Upper lobe of left lung (tissue), 6 donors: Measurements from ENCODE around the gene LAMC1. TPM values are rescaled to one million over a fixed set of nuclear protein-coding genes. Genes with fewer than 3 reads are reported as not detected.

ENCODE experiments used
- ATAC-seq, 2 donors: fragments of 200-7000 bp; cut with Tn5 transposase; one replicate each; pipeline ENCODE4 v1.9.1; 2022; ENCODE audit warnings: mild to moderate bottlenecking in 2 of 2, moderate library complexity in 2 of 2; ENCODE audit not compliant: low FRiP score in 2 of 2
- DNase-seq, 2 donors: peaks; one replicate each; pipeline ENCODE4 v3.0.0-alpha.2; 2019 to 2020
- H3K27ac ChIP-seq, 4 donors: fragments of 200-600 bp; sonication (generic); one replicate each; pipeline ENCODE4 v1.5.1; 2016 to 2019
- H3K27me3 ChIP-seq, 4 donors: fragments of 200-600 bp; sonication (generic); one replicate each; pipeline ENCODE4 v1.5.1; 2017 to 2019
- H3K36me3 ChIP-seq, 4 donors: fragments of 200-600 bp; sonication (generic); one replicate each; pipeline ENCODE4 v1.5.1; 2016 to 2019
- H3K4me1 ChIP-seq, 4 donors: fragments of 200-600 bp; sonication (generic); one replicate each; pipeline ENCODE4 v1.5.1; 2018 to 2019
- H3K4me3 ChIP-seq, 4 donors: fragments of 200-600 bp; sonication (generic); one replicate each; pipeline ENCODE4 v1.5.1; 2017 to 2019; ENCODE audit warnings: mild to moderate bottlenecking in 2 of 4, moderate library complexity in 1 of 4
- H3K9me3 ChIP-seq, 4 donors: fragments of 200-600 bp; sonication (generic); one replicate each; pipeline ENCODE4 v1.5.1; 2018 to 2019
- CTCF ChIP-seq, 6 experiments: fragments of 450-650 bp in 4 of 6; fragments of 200-600 bp in 2 of 6; sonication (generic) in 2 of 6; IDR thresholded peaks; one replicate each; pipeline ENCODE4 v1.5.1; 2016 to 2019; ENCODE audit warnings: antibody characterized with exemption in 6 of 6
- EP300 ChIP-seq, 4 donors: sonication (generic); formaldehyde crosslinking; IDR thresholded peaks; one replicate each; pipeline ENCODE4 v1.5.1; 2017; ENCODE audit warnings: antibody characterized with exemption in 4 of 4, control low read depth in 2 of 4
- POLR2A ChIP-seq, 4 donors: fragments of 450-650 bp; IDR thresholded peaks; one replicate each; pipeline ENCODE4 v1.5.1; 2016 to 2017; ENCODE audit warnings: antibody characterized with exemption in 4 of 4, mild to moderate bottlenecking in 2 of 4
- POLR2AphosphoS5 ChIP-seq, 2 donors: sonication (generic); formaldehyde crosslinking; IDR thresholded peaks; one replicate each; pipeline ENCODE4 v1.5.1; 2017; ENCODE audit warnings: antibody characterized with exemption in 2 of 2
- WGBS, 2 donors: methylation state at CpG; one replicate each; pipeline ENCODE4 v1.1.5; 2017 to 2018; 5-methylcytosine and 5-hydroxymethylcytosine counted together
- total RNA-seq, 6 donors: library from RNA; depleted of rRNA in 4 of 6; stranded (reverse); fragments of >200 nt in 4 of 6; gene quantifications; one replicate each; pipeline versions ENCODE4 v1.1.0 to v1.2.1, GENCODE V29; 2016 to 2021
- donor health status: DM: no; HTN: no; CAD: no; lungs with moderate emphysema.
- donor health status: DM: no; HTN: yes; CAD: no; lungs with severe emphysema.

Gene LAMC1
- total RNA-seq, 6 donors from 2014 or later, result 92.0 to 232 (median 134) TPM

- no peak for DNase-seq
- no peaks in the 10 kb centered on the region for H3K36me3 ChIP-seq
- peaks cover 5 to 20% (median 12%) of the 10 kb centered on the region in 4 donors for H3K4me1 ChIP-seq
- ATAC-seq, result no peak
- H3K9me3 ChIP-seq, result no peaks in the 10 kb centered on the region
- H3K4me3 ChIP-seq, result no peak overlapping the region
- 83 to 93% methylated on average over 4 of the region's 4 CpGs for WGBS, 2 donors
- no peak overlapping the region for H3K27ac ChIP-seq
- TF ChIP-seq EP300 (IDR thresholded peaks at IDR 0.05) (no peak), POLR2AphosphoS5 (IDR thresholded peaks at IDR 0.05) (no peak), POLR2A (IDR thresholded peaks at IDR 0.05) (no peak), CTCF (IDR thresholded peaks at IDR 0.05) (no peak)
- no peaks in the 10 kb centered on the region for H3K27me3 ChIP-seq
These were observed 58.3 kb downstream of the LAMC1 start for GRCh38 chr1:183081402-183082120.

GRCh38 chr1:183082650-183083049, 59.4 kb downstream of the LAMC1 start:
- peaks cover 0 to 19% (median 8%) of the 10 kb centered on the region in 4 donors for H3K4me1 ChIP-seq
- no peaks in the 10 kb centered on the region for H3K27me3 ChIP-seq
- WGBS, 2 donors, result 100% methylated on average over 1 of the region's 1 CpG
- ATAC-seq (no peak), DNase-seq (no peak)
- no peak overlapping the region for H3K4me3 ChIP-seq
- H3K27ac ChIP-seq, result no peak overlapping the region
- H3K9me3 ChIP-seq, result no peaks in the 10 kb centered on the region
- TF ChIP-seq EP300 (IDR thresholded peaks at IDR 0.05), result no peak
- no peaks in the 10 kb centered on the region for H3K36me3 ChIP-seq

GRCh38 chr1:183087001-183087400, 63.8 kb downstream of the LAMC1 start:
- no peak overlapping the region for H3K4me3 ChIP-seq
- ATAC-seq (no peak), DNase-seq (no peak)
- no peak overlapping the region for H3K27ac ChIP-seq
- no peaks in the 10 kb centered on the region for H3K36me3 ChIP-seq
- H3K27me3 ChIP-seq, result no peaks in the 10 kb centered on the region
- no peaks in the 10 kb centered on the region for H3K9me3 ChIP-seq
- H3K4me1 ChIP-seq, result peaks cover 10 to 22% (median 18%) of the 10 kb centered on the region in 4 donors
- no peak for TF ChIP-seq EP300 (IDR thresholded peaks at IDR 0.05)
- no peak for TF ChIP-seq POLR2A (IDR thresholded peaks at IDR 0.05)
- no peak for TF ChIP-seq CTCF (IDR thresholded peaks at IDR 0.05)
- 82 to 90% methylated on average over 2 of the region's 2 CpGs for WGBS, 2 donors

GRCh38 chr1:183089025-183089639, 65.9 kb downstream of the LAMC1 start:
- TF ChIP-seq CTCF (IDR thresholded peaks at IDR 0.05), result no peak
- no peak for TF ChIP-seq POLR2A (IDR thresholded peaks at IDR 0.05)
- no peak for TF ChIP-seq POLR2AphosphoS5 (IDR thresholded peaks at IDR 0.05)
- no peak for TF ChIP-seq EP300 (IDR thresholded peaks at IDR 0.05)
- Histone ChIP-seq H3K9me3 (no peaks in the 10 kb centered on the region), H3K27me3 (no peaks in the 10 kb centered on the region), H3K4me3 (no peak overlapping the region), H3K27ac (peak overlapping the region in 1 of 4 donors; percentile 4), H3K36me3 (no peaks in the 10 kb centered on the region), H3K4me1 (peaks cover 10 to 25% (median 20%) of the 10 kb centered on the region in 4 donors)
- no peak for DNase-seq
- 72 to 83% methylated on average over 3 of the region's 3 CpGs for WGBS, 2 donors
- no peak for ATAC-seq

- DNase-seq (peak in 1 of 2 donors; percentile 28), ATAC-seq (peak; percentile 43 to 84)
- Histone ChIP-seq H3K36me3 (no peaks in the 10 kb centered on the region), H3K27ac (peak overlapping the region in 2 of 4 donors; percentile 3 to 18), H3K4me3 (no peak overlapping the region), H3K27me3 (no peaks in the 10 kb centered on the region), H3K4me1 (peaks cover 10 to 27% (median 20%) of the 10 kb centered on the region in 4 donors), H3K9me3 (no peaks in the 10 kb centered on the region)
- TF ChIP-seq EP300 (IDR thresholded peaks at IDR 0.05) (no peak), POLR2AphosphoS5 (IDR thresholded peaks at IDR 0.05) (peak in 1 of 2 donors; percentile 44)
- WGBS, 2 donors, result 39 to 44% methylated on average over 5 of the region's 5 CpGs
These were observed 67.3 kb downstream of the LAMC1 start for GRCh38 chr1:183090391-183091006.
